Spleen (tissue), 7 donors: ENCODE data around the gene NLGN1.

ENCODE experiments used
- CTCF ChIP-seq, 11 experiments: fragments of 200-600 bp in 7 of 11; fragments of 450-650 bp in 4 of 11; sonication (generic) in 4 of 11; IDR thresholded peaks in 8 of 11; conservative IDR thresholded peaks in 3 of 11; 1 replicate in 7 of 11; 2 replicates in 4 of 11; pipeline versions ENCODE4 v1.4.0 to v1.8.0; 2016 to 2021; ENCODE audit warnings: antibody characterized with exemption in 11 of 11, inconsistent platforms in 4 of 11, mild to moderate bottlenecking in 1 of 11
- POLR2AphosphoS5 ChIP-seq, 3 donors: sonication (generic); formaldehyde crosslinking; IDR thresholded peaks; one replicate each; pipeline ENCODE4 v1.5.1; 2017; ENCODE audit warnings: antibody characterized with exemption in 3 of 3
- donor health status: DM: no; HTN: no; CAD: no; lungs with moderate emphysema.
- donor health status: DM: no; HTN: no; CAD: no.
- donor health status: DM: no; HTN: no; CAD: no.

- TF ChIP-seq CTCF (IDR thresholded peaks at IDR 0.05 in 8 of 11, conservative IDR thresholded peaks at IDR 0.05 in 3 of 11) (no peak), POLR2AphosphoS5 (IDR thresholded peaks at IDR 0.05) (no peak)
Observed at GRCh38 chr3:173652093-173652492, 254.5 kb downstream of the NLGN1 start.
